Sigmoid colon (tissue), 7 donors: ENCODE results near the gene LRPPRC. TPM values are rescaled to one million over a fixed set of nuclear protein-coding genes. Genes with fewer than 3 reads are reported as not detected.
A peak's percentile ranks its signal among the peaks of the same experiment; 100 is the strongest.

Experiments used
- DNase-seq: peaks from one replicate; pipeline ENCODE4 v3.0.0-alpha.2; 2019
- H3K27ac ChIP-seq, 4 donors: fragments of 200-600 bp; sonication (generic); one replicate each; pipeline ENCODE4 v1.5.1; 2016 to 2019; ENCODE audit warnings: mild to moderate bottlenecking in 1 of 4
- H3K27me3 ChIP-seq, 3 donors: fragments of 200-600 bp; sonication (generic); one replicate each; pipeline ENCODE4 v1.5.1; 2019; ENCODE audit warnings: mild to moderate bottlenecking in 1 of 3
- H3K36me3 ChIP-seq, 4 donors: fragments of 200-600 bp; sonication (generic); one replicate each; pipeline ENCODE4 v1.5.1; 2016 to 2019
- H3K4me1 ChIP-seq, 4 donors: fragments of 200-600 bp; sonication (generic); one replicate each; pipeline ENCODE4 v1.5.1; 2017 to 2019
- H3K4me3 ChIP-seq, 4 donors: fragments of 200-600 bp; sonication (generic); one replicate each; pipeline ENCODE4 v1.5.1; 2017 to 2019; ENCODE audit warnings: mild to moderate bottlenecking in 2 of 4, moderate library complexity in 1 of 4
- H3K9me3 ChIP-seq, 4 donors: fragments of 200-600 bp in 3 of 4; sonication (generic) in 3 of 4; one replicate each; pipeline versions ENCODE4 v1.5.1 to v1.6.1; 2013 to 2019
- EP300 ChIP-seq, 4 donors: sonication (generic); formaldehyde crosslinking; IDR thresholded peaks; one replicate each; pipeline ENCODE4 v1.6.1; 2017; ENCODE audit warnings: antibody characterized with exemption in 4 of 4
- POLR2A ChIP-seq, 2 donors: fragments of 450-650 bp; IDR thresholded peaks; one replicate each; pipeline ENCODE4 v1.6.1; 2016; ENCODE audit warnings: antibody characterized with exemption in 2 of 2, mild to moderate bottlenecking in 2 of 2, moderate library complexity in 2 of 2
- POLR2AphosphoS5 ChIP-seq, 4 donors: sonication (generic); formaldehyde crosslinking; IDR thresholded peaks; one replicate each; pipeline ENCODE4 v1.6.1; 2017; ENCODE audit warnings: antibody characterized with exemption in 4 of 4
- WGBS, 2 donors: extraction: QIAGEN DNeasy Blood & Tissue Kit; methylation state at CpG; one replicate each; pipeline ENCODE4 v1.1.7; 2013; 5-methylcytosine and 5-hydroxymethylcytosine counted together
- intact Hi-C: fragments of 100-400 bp; cut with DNase I; formaldehyde crosslinking; loops from one replicate; pipeline ENCODE4 v1.15.1; 2023
- polyA plus RNA-seq, 3 donors: library from polyadenylated mRNA; stranded (reverse); fragments of 200-250 nt; gene quantifications; one replicate each; pipeline ENCODE4 v1.2.3, GENCODE V29; 2013
- total RNA-seq, 4 donors: library from RNA; depleted of rRNA; stranded (reverse); fragments of >200 nt; gene quantifications; one replicate each; pipeline ENCODE4 v1.1.0, GENCODE V29; 2016
- TF ChIP-seq, protein P1 (sequence below), 4 experiments: fragments of 450-650 bp in 3 of 4; fragments of 200-600 bp in 1 of 4; IDR thresholded peaks; one replicate each; pipeline ENCODE4 v1.5.1; 2016 to 2019; ENCODE audit warnings: antibody characterized with exemption in 4 of 4, mild to moderate bottlenecking in 3 of 4, moderate library complexity in 2 of 4
- donor health status: healthy with polysubstance abuse.
- donor health status: Bipolar disorder and iron deficiency.
- donor health status: healthy.

Gene LRPPRC
- total and polyA plus RNA-seq, 7 donors, result 22.2 to 65.7 (median 49.7) TPM

DNA sequence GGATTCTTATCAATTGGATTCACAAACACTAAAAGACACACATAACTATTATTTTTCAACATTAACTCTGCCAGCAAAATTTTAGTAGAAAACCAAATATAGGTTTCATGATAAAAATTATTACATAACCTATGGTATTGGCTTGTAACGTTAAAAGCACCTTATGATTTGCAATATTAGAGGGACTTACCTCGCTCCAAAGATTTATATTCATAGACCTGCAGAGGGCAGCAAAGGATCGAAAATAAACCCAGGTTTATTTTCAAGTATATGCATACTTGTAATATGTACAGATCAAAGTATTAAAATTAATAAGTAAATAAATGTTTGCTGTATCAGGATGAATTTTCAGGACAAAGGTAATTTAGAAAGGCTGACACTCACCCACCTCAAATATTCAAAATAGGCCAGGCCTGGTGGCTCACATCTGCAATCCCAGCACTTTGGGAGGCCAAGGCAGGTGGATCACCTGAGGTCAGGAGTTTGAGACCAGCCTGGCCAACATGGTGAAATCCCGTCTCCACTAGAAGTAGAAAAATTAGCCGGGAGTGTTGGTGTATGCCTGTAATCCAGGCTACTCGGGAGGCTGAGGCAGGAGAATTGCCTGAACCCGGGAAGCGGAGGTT lies 45.3 kb downstream of the LRPPRC start:
- no peak for TF ChIP-seq POLR2AphosphoS5 (IDR thresholded peaks at IDR 0.05)
- TF ChIP-seq POLR2A (IDR thresholded peaks at IDR 0.05), result no peak
- TF ChIP-seq, protein P1, sequence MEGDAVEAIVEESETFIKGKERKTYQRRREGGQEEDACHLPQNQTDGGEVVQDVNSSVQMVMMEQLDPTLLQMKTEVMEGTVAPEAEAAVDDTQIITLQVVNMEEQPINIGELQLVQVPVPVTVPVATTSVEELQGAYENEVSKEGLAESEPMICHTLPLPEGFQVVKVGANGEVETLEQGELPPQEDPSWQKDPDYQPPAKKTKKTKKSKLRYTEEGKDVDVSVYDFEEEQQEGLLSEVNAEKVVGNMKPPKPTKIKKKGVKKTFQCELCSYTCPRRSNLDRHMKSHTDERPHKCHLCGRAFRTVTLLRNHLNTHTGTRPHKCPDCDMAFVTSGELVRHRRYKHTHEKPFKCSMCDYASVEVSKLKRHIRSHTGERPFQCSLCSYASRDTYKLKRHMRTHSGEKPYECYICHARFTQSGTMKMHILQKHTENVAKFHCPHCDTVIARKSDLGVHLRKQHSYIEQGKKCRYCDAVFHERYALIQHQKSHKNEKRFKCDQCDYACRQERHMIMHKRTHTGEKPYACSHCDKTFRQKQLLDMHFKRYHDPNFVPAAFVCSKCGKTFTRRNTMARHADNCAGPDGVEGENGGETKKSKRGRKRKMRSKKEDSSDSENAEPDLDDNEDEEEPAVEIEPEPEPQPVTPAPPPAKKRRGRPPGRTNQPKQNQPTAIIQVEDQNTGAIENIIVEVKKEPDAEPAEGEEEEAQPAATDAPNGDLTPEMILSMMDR (IDR thresholded peaks at IDR 0.05), result peak in 1 of 4 experiments; percentile 34
- no peak for TF ChIP-seq EP300 (IDR thresholded peaks at IDR 0.05)
- no peaks in the 10 kb centered on the region for H3K27me3 ChIP-seq
- WGBS, 2 donors, result 67 to 76% methylated on average over 8 of the region's 8 CpGs
- H3K27ac ChIP-seq, result no peak overlapping the region
- intact Hi-C loops, result no loop called here
- DNase-seq, result no peak
- H3K9me3 ChIP-seq, result no peaks in the 10 kb centered on the region
- no peak overlapping the region for H3K4me3 ChIP-seq
- H3K4me1 ChIP-seq, result no peaks in the 10 kb centered on the region
- peaks cover 0 to 93% (median 18%) of the 10 kb centered on the region in 4 donors for H3K36me3 ChIP-seq

DNA sequence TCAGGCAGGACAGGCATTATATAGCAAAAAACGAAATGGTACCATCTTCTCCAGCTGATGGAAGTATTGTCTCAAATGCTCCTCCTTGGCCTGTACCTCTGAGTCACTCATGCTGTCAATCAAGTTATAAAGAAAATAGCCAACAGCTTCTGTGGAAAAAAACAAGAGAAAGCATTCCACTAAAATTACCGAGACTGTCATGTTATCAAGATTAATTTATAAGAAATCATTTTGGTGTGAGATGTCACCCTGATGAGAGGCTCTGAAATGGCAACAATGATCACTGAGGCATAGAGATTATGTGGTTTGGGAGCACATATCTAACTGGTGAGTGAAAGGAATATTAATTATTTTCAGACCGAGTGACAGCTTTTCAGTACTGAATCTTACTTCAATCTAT lies 47.4 kb downstream of the LRPPRC start:
- TF ChIP-seq POLR2A (IDR thresholded peaks at IDR 0.05) (no peak), POLR2AphosphoS5 (IDR thresholded peaks at IDR 0.05) (no peak), EP300 (IDR thresholded peaks at IDR 0.05) (no peak)
- TF ChIP-seq, protein P1 (IDR thresholded peaks at IDR 0.05), result no peak
- H3K36me3 ChIP-seq, result peaks cover 4 to 93% (median 15%) of the 10 kb centered on the region in 4 donors
- H3K4me1 ChIP-seq, result no peaks in the 10 kb centered on the region
- no peak overlapping the region for H3K4me3 ChIP-seq
- H3K9me3 ChIP-seq, result no peaks in the 10 kb centered on the region
- H3K27ac ChIP-seq, result no peak overlapping the region
- DNase-seq, result no peak
- no peaks in the 10 kb centered on the region for H3K27me3 ChIP-seq
- intact Hi-C loops, result no loop called here
- 87 to 94% methylated on average over 3 of the region's 3 CpGs for WGBS, 2 donors

DNA sequence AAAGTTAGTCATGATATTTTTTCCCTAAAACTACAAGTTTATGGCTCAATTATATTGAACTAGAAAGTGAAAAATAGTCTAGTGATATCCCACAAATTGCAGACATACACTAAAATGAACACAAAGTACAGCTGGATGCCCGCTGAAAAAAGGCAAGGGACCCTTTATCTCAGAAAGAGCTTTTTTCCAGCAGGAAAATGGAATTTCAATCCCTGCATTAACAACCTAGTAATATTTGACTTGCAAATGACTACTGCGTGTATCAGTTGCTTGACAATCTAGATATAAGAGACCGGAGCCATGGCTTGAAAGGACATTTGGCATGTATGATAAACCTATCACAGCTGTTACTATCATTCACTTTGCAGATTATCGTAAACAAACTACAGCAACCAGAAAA lies 49.1 kb downstream of the LRPPRC start:
- no peak overlapping the region for H3K27ac ChIP-seq
- no peak for DNase-seq
- H3K9me3 ChIP-seq, result no peaks in the 10 kb centered on the region
- TF ChIP-seq, protein P1 (IDR thresholded peaks at IDR 0.05), result no peak
- TF ChIP-seq EP300 (IDR thresholded peaks at IDR 0.05) (no peak), POLR2AphosphoS5 (IDR thresholded peaks at IDR 0.05) (no peak), POLR2A (IDR thresholded peaks at IDR 0.05) (no peak)
- no peaks in the 10 kb centered on the region for H3K27me3 ChIP-seq
- H3K36me3 ChIP-seq, result peaks cover 4 to 80% (median 15%) of the 10 kb centered on the region in 4 donors
- 95 to 97% methylated on average over 4 of the region's 4 CpGs for WGBS, 2 donors
- H3K4me1 ChIP-seq, result no peaks in the 10 kb centered on the region
- intact Hi-C loops, result no loop called here
- no peak overlapping the region for H3K4me3 ChIP-seq

DNA sequence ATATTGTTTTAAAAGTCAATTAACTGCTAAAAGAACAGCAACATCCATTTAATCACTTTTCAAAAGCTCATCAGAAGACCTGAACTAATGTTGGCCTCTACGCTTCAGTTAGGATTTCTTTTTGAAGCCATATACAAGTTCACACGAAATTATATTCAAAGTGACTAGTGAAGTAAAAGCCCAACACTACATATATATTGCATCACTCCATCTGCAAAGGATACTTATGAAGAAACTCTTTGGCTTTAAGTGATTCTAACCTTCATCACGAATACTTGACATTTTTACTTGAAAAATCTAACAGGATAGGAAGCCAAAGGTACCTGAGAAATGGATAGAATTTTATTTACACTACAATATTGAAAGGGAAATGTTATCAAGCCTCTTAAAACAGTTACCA lies 50.4 kb downstream of the LRPPRC start:
- no peak for TF ChIP-seq EP300 (IDR thresholded peaks at IDR 0.05)
- TF ChIP-seq, protein P1 (IDR thresholded peaks at IDR 0.05), result no peak
- no peak for TF ChIP-seq POLR2AphosphoS5 (IDR thresholded peaks at IDR 0.05)
- no peak for TF ChIP-seq POLR2A (IDR thresholded peaks at IDR 0.05)
- H3K27me3 ChIP-seq, result no peaks in the 10 kb centered on the region
- no peaks in the 10 kb centered on the region for H3K4me1 ChIP-seq
- 87 to 94% methylated on average over 3 of the region's 3 CpGs for WGBS, 2 donors
- intact Hi-C loops, result no loop called here
- no peak overlapping the region for H3K27ac ChIP-seq
- DNase-seq, result no peak
- H3K9me3 ChIP-seq, result no peaks in the 10 kb centered on the region
- H3K4me3 ChIP-seq, result no peak overlapping the region
- peaks cover 4 to 70% (median 15%) of the 10 kb centered on the region in 4 donors for H3K36me3 ChIP-seq

DNA sequence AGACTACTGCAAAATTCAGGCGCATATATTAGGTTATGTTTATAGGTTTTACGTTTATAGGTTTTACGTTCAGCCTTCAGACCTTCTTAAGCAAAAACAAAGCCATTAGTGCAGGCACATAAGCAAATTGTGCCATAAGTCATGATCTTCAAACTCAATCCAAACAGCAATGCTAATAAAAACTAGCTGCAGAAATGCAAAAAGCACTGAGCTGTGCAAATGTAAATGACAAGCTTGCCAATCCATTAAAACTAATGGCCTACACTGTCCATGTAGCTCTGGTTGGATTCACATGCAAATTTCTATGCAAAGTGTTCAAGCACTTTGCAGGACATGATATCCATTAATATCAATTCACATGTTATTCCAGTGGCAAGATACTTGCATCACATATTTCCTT lies 50.9 kb downstream of the LRPPRC start:
- no peak overlapping the region for H3K27ac ChIP-seq
- intact Hi-C loops, result no loop called here
- H3K9me3 ChIP-seq, result no peaks in the 10 kb centered on the region
- H3K4me3 ChIP-seq, result no peak overlapping the region
- H3K4me1 ChIP-seq, result no peaks in the 10 kb centered on the region
- 88% methylated on average over 3 of the region's 3 CpGs for WGBS, 2 donors
- TF ChIP-seq POLR2AphosphoS5 (IDR thresholded peaks at IDR 0.05), result no peak
- no peak for TF ChIP-seq EP300 (IDR thresholded peaks at IDR 0.05)
- TF ChIP-seq, protein P1 (IDR thresholded peaks at IDR 0.05), result no peak
- no peak for TF ChIP-seq POLR2A (IDR thresholded peaks at IDR 0.05)
- DNase-seq, result no peak
- H3K27me3 ChIP-seq, result no peaks in the 10 kb centered on the region
- H3K36me3 ChIP-seq, result peaks cover 4 to 75% (median 15%) of the 10 kb centered on the region in 4 donors
